ENCODE data around the gene CHMP5.

The CHMP5 gene

GRCh38 chr9:33320230-33320567 is 55.4 kb downstream of the CHMP5 start:
- DNase-seq: no peak

GRCh38 chr9:33320568-33321261 is 55.9 kb downstream of the CHMP5 start:
- DNase-seq: no peak

GRCh38 chr9:33329117-33329563 is 64.3 kb downstream of the CHMP5 start:
- DNase-seq: no peak

GRCh38 chr9:33329979-33330378 is 65.1 kb downstream of the CHMP5 start:
- DNase-seq: no peak

- no peak for DNase-seq
These were observed 66.6 kb downstream of the CHMP5 start for GRCh38 chr9:33331377-33331891.

Measured in activated CD4-positive, alpha-beta T cell treated with anti-CD3 and anti-CD28 coated beads, Interleukin-2, amount 50 U/mL, for 48 hours (primary cell).